Measurements from ENCODE around the gene SEPTIN8.

- TF ChIP-seq CTCF (CRISPR knock-in tag; IDR thresholded peaks at IDR 0.05) (no peak), ZBED4 (CRISPR knock-in tag; IDR thresholded peaks at IDR 0.05; ENCODE audit: borderline replicate concordance) (no peak), POLR2A (IDR thresholded peaks at IDR 0.05; ENCODE audit: insufficient read depth in 1 of 2, low read depth in 2 of 2, low read length in 2 of 2) (no peak), HMGXB4 (CRISPR knock-in tag; IDR thresholded peaks at IDR 0.05; ENCODE audit: borderline replicate concordance in 1 of 2, low read depth in 1 of 2) (no peak), ZNF138 (CRISPR knock-in tag; IDR thresholded peaks at IDR 0.05; ENCODE audit: low read depth) (no peak), ZXDC (CRISPR knock-in tag; IDR thresholded peaks at IDR 0.05) (no peak), TOE1 (CRISPR knock-in tag; IDR thresholded peaks at IDR 0.05) (no peak), CEBPZ (IDR thresholded peaks at IDR 0.05; ENCODE audit: low read length) (no peak), ZNF577 (CRISPR knock-in tag; IDR thresholded peaks at IDR 0.05; ENCODE audit: borderline replicate concordance, low read depth) (no peak)
- TF ChIP-seq, protein P1, sequence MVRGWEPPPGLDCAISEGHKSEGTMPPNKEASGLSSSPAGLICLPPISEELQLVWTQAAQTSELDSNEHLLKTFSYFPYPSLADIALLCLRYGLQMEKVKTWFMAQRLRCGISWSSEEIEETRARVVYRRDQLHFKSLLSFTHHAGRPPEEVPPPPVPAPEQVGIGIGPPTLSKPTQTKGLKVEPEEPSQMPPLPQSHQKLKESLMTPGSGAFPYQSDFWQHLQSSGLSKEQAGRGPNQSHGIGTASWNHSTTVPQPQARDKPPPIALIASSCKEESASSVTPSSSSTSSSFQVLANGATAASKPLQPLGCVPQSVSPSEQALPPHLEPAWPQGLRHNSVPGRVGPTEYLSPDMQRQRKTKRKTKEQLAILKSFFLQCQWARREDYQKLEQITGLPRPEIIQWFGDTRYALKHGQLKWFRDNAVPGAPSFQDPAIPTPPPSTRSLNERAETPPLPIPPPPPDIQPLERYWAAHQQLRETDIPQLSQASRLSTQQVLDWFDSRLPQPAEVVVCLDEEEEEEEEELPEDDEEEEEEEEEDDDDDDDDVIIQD (CRISPR knock-in tag; IDR thresholded peaks at IDR 0.05; ENCODE audit: low read depth), result no peak
Observed at GRCh38 chr5:132754111-132754510, 22.9 kb downstream of the SEPTIN8 start.

Data from HepG2 (cell line).